Cardiac muscle cell (in vitro differentiated cells and primary cell): ENCODE results near the gene TOR1B. TPM values are rescaled to one million over a fixed set of nuclear protein-coding genes. Genes with fewer than 3 reads are reported as not detected.

Experiments
- DNase-seq, 2 donors: peaks; one replicate each; pipeline versions ENCODE4 v3.0.0 to v3.0.0-alpha.2; 2010 to 2017; ENCODE audit warnings: low read depth in 1 of 2, low spot score in 1 of 2
- H3K27ac ChIP-seq: fragments of 200-600 bp; sonication (generic); 2 replicates; pipeline ENCODE4 v1.5.1; 2016
- H3K27me3 ChIP-seq: fragments of 200-600 bp; sonication (generic); 2 replicates; pipeline ENCODE4 v1.6.0; 2016; ENCODE audit warnings: control low read depth
- H3K36me3 ChIP-seq: fragments of 200-600 bp; sonication (generic); 2 replicates; pipeline ENCODE4 v1.5.1; 2016; ENCODE audit warnings: control low read depth
- H3K4me1 ChIP-seq: fragments of 200-600 bp; sonication (generic); 2 replicates; pipeline ENCODE4 v1.8.1; 2017; ENCODE audit warnings: low read depth, mild to moderate bottlenecking, mixed run types
- H3K4me3 ChIP-seq: fragments of 200-600 bp; sonication (generic); 2 replicates; pipeline ENCODE4 v1.5.1; 2016; ENCODE audit warnings: mild to moderate bottlenecking
- H3K9me3 ChIP-seq: fragments of 200-600 bp; sonication (generic); 2 replicates; pipeline ENCODE4 v1.5.1; 2017; ENCODE audit warnings: low read depth, mild to moderate bottlenecking, control low read depth
- CTCF ChIP-seq: IDR thresholded peaks from 2 replicates; pipeline ENCODE4 v1.5.1; 2012; ENCODE audit warnings: low read depth, mild to moderate bottlenecking, low read length
- polyA plus RNA-seq: library from polyadenylated mRNA; unstranded; fragments of >200 nt; fragmentation: Nextera tagmentation; extraction: Ambion mirVana; gene quantifications from 2 replicates; pipeline ENCODE4 v1.2.1, GENCODE V29; 2016
- total RNA-seq: library from RNA; depleted of rRNA; stranded (reverse); fragments of >200 nt; gene quantifications from 2 replicates; pipeline ENCODE4 v1.2.3, GENCODE V29; 2016

Gene TOR1B
- total and polyA plus RNA-seq, 2 experiments from 2014 or later, result 12.7 to 18.0 TPM

GRCh38 chr9:129835860-129836223 lies 32.9 kb downstream of the TOR1B start:
- peak overlapping the region; percentile 77 for H3K27ac ChIP-seq
- DNase-seq, result peak in 1 of 2 donors; percentile 74

GRCh38 chr9:129836311-129837007 lies 33.5 kb downstream of the TOR1B start:
- TF ChIP-seq CTCF, result no peak
- H3K27me3 ChIP-seq, result no peaks in the 10 kb centered on the region
- peak overlapping the region; percentile 88 for H3K4me3 ChIP-seq
- H3K4me1 ChIP-seq, result peaks cover 11% of the 10 kb centered on the region
- no peak overlapping the region for H3K27ac ChIP-seq
- H3K36me3 ChIP-seq, result peaks cover 7% of the 10 kb centered on the region
- no peak for DNase-seq
- no peaks in the 10 kb centered on the region for H3K9me3 ChIP-seq

More at GRCh38 chr9:129835860-129836223, 32.9 kb downstream of the TOR1B start:
- no peak for TF ChIP-seq CTCF
- H3K9me3 ChIP-seq, result no peaks in the 10 kb centered on the region
- H3K27me3 ChIP-seq, result no peaks in the 10 kb centered on the region
- peak overlapping the region; percentile 88 for H3K4me3 ChIP-seq
- H3K36me3 ChIP-seq, result peaks cover 12% of the 10 kb centered on the region
- peaks cover 11% of the 10 kb centered on the region for H3K4me1 ChIP-seq

GRCh38 chr9:129838707-129839259 lies 35.8 kb downstream of the TOR1B start:
- H3K9me3 ChIP-seq, result no peaks in the 10 kb centered on the region
- DNase-seq, result peak in 1 of 2 donors; percentile 42
- H3K27ac ChIP-seq, result no peak overlapping the region
- H3K27me3 ChIP-seq, result no peaks in the 10 kb centered on the region
- no peak for TF ChIP-seq CTCF
- H3K36me3 ChIP-seq, result peaks cover 4% of the 10 kb centered on the region
- no peak overlapping the region for H3K4me3 ChIP-seq
- H3K4me1 ChIP-seq, result peaks cover 11% of the 10 kb centered on the region

DNA sequence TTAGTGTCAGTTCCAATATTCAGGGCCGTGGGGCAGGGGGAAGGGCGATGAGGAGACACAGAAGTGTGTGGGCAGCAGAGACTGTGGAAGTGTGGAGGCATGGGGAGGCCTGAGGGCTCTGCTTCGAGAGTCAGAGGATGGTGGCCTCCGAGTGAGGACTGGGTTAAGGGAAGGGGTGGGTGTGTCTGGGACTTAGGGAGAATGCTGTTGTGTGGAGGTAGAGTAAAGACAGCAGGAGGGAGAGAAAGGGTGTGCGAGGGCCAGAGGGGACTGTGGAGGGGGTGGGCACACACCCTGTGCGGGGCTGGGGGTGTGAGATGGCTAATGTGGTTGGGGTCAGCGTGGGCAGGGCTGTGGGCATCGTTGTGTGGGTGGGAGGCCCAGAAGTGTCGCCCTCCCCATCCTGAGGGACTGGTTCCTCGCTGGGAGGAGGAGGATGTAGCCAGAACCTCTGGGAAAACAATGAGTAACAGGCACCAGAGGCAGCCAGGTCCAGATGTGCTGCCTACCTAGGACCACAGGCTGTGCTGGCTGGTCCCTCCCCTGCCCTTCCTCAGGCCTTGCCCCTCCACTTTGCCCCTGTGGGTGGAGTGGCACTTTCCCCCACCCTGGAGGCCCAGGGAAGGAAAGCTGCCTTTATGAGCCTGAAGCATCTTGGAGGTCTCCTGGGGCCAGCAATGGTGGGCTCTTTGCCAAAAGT lies 36.5 kb downstream of the TOR1B start:
- DNase-seq, result no peak
- no peak overlapping the region for H3K4me3 ChIP-seq
- H3K9me3 ChIP-seq, result no peaks in the 10 kb centered on the region
- peaks cover 6% of the 10 kb centered on the region for H3K4me1 ChIP-seq
- H3K27me3 ChIP-seq, result no peaks in the 10 kb centered on the region
- no peak overlapping the region for H3K27ac ChIP-seq
- H3K36me3 ChIP-seq, result peaks cover 4% of the 10 kb centered on the region
- no peak for TF ChIP-seq CTCF

- Histone ChIP-seq H3K27ac (no peak overlapping the region), H3K4me3 (no peak overlapping the region), H3K27me3 (no peaks in the 10 kb centered on the region), H3K4me1 (peaks cover 6% of the 10 kb centered on the region), H3K9me3 (no peaks in the 10 kb centered on the region), H3K36me3 (peaks cover 4% of the 10 kb centered on the region)
- DNase-seq, result no peak
- TF ChIP-seq CTCF, result no peak
Measured at GRCh38 chr9:129840034-129840433, 37.0 kb downstream of the TOR1B start.
